HG03135 (cell line): ENCODE data around the gene KCTD12.
A peak's percentile ranks its signal among the peaks of the same experiment; 100 is the strongest.
"Not testable (repeated sequence)": the region's sequence is repeated elsewhere in the genome, so short reads cannot be mapped to it uniquely, and the experiment has no call there.

Experiments used
- ATAC-seq: cut with Tn5 transposase; IDR thresholded peaks from one replicate; pipeline ENCODE4 v1.9.1; 2021; ENCODE audit warnings: mild to moderate bottlenecking, moderate library complexity; ENCODE audit not compliant: unreplicated experiment

KCTD12 gene

DNA sequence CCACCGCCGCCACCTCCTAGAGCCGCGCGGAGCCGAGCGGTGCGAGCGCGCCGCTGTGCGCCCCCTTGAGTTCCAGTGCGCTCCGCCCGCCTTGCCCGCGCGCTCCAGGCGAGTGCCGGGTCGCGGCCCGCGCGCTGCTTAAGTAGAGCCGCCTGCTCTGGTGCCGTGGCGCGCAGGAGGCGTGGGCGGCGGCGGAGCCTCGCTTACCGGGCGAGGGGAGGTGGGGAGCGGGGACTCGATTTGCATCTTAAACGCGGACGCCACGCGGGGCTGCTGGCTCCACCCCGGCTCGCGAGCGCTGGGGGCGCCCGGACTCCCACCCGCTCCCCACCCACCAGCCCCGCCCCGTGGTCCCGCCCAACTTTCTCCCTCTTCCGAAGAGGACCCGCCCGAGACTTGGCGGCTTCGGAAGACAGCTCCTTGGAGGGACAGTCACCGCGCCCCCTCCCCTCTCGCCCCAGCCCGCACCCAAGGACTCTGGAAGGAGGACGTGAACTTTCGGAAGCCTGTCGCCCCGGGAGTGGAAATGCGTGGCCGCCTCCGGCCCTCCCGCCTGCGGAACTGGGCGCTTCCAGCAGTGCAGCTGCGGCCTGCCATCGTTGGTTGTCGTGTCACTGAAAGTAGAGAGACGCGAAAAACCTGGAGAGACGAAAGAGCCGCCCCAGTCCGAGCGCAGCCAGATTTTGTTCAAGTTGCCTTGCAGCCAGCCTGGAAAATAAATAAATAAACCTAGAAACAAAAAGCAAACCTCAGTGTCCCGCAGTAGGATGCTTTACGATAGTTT, at the start of gene KCTD12:
TSS of gene KCTD12 (minus strand) at position 114 of the 784 bp plus-strand sequence. CDS start 257 bp downstream, outside the sequence.
- ATAC-seq, result peak; percentile 70

DNA sequence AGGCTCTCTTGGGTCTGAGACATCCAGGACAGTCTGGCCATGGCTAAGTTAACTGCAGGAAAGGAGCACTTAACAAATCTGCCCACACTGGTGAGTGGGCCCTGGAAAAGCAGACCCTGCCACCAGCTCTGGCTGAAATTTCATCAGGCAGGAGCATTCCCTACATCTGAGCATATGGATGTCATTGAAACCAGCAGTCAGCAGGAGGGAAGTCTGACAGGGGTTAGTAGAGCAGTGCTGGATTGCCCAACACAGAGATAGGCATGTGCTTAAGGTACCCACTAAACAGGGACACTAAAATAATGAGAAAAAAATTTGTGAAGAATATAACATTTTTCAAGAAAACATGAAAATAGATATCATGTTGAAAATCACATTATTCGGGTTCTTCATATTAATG, 48.5 kb upstream of the KCTD12 start:
- ATAC-seq, result no peak

DNA sequence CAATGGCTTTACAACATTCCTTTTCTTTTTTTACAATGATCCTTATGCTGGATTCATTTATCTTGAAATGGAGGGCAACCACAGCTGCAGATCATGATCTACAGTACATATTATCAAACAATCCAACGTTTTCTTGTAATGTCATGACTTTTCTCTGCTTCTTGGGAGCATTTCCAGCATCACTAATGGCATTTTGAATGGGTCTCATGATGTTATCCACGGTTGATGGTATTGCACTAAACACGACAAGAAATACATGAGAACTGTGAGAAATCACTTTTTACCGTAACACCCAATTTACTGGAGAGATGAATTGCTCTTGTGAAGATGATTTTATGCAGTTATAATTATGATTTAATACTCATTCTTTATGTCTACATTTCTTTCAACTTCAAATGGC, 45.9 kb upstream of the KCTD12 start:
- no peak for ATAC-seq

GRCh38 chr13:76929851-76930374, 43.7 kb upstream of the KCTD12 start:
- ATAC-seq, result no peak

DNA sequence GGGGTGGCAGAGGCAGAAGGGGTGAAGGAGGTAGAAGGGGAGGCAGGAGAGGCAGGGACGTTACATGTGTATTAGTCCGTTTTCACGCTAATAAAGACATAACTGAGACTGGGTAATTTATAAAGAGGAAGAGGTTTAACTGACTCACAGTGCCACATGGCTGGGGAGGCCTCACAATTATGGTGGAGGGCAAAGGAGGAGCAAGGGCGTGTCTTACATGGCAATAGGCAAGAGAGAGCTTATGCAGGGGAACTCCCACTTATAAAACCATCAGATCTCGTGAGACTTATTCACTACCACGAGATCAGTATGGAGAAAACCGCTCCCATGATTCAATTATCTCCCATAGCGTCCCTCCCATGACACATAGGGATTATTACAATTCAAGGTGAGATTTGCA, 43.1 kb upstream of the KCTD12 start:
- ATAC-seq, result no peak

DNA sequence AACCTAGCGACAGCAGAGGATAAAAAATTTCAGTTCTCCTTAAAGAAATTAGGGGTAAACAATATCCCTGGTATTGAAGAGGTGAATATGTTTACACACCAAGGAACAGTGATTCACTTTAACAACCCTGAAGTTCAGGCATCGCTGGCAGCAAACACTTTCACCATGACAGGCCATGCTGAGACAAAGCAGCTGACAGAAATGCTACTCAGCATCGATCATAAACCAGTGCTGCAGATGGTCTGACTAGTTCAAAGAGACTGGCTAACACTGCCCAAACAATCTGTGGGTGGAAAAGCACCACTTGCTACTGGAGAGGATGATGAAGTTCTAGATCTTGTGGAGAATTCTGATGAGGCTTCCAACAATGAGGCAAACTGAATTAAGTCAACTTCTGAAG, 42.3 kb upstream of the KCTD12 start:
- no peak for ATAC-seq

GRCh38 chr13:76927955-76928354, 41.8 kb upstream of the KCTD12 start:
- ATAC-seq, result no peak

- no peak for ATAC-seq
Measured at GRCh38 chr13:76925115-76925514, 38.9 kb upstream of the KCTD12 start.

GRCh38 chr13:76921516-76921915, 35.3 kb upstream of the KCTD12 start:
- no peak for ATAC-seq

- not testable (repeated sequence) for ATAC-seq
Measured at GRCh38 chr13:76917755-76918481, 31.7 kb upstream of the KCTD12 start.

DNA sequence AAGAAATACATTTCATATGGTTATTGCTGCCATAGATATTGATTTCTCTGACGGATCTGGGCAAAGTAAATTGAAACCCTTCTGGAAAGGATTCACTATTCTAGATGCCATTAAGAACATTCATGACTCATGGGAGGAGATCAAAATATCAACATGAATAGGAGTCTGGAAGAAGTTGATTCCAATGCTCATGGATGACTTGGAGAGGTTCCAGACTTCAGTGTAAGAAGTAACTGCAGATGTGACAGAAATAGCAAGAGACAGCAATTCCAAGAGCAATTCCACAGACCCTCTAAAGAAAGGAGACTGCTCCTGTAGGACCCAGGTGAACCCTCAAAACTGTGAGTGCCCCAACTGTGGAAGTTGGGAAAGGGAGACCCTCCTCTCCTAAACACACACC, 30.9 kb upstream of the KCTD12 start:
- ATAC-seq, result no peak

GRCh38 chr13:76913898-76914297, 27.7 kb upstream of the KCTD12 start:
- ATAC-seq, result no peak

DNA sequence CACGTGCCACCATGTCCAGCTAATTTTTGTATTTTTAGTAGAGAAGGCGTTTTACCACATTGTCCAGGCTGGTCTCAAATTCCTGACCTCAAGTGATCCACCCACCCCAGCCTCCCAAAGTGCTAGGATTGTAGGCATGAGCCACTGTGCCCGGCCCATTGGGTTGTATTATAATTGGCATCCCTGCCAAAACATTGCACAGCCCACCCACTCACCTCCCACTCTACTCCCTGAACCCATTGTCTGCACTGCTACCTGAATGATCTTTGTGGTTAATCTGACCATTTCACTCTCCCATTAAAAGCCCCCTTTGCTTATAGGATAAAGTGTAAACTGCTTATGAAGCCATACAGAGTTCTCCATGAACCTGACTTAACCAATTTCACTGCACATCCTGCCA, 26.3 kb upstream of the KCTD12 start:
- no peak for ATAC-seq

- no peak for ATAC-seq
Measured at GRCh38 chr13:76904507-76904906, 18.3 kb upstream of the KCTD12 start.

DNA sequence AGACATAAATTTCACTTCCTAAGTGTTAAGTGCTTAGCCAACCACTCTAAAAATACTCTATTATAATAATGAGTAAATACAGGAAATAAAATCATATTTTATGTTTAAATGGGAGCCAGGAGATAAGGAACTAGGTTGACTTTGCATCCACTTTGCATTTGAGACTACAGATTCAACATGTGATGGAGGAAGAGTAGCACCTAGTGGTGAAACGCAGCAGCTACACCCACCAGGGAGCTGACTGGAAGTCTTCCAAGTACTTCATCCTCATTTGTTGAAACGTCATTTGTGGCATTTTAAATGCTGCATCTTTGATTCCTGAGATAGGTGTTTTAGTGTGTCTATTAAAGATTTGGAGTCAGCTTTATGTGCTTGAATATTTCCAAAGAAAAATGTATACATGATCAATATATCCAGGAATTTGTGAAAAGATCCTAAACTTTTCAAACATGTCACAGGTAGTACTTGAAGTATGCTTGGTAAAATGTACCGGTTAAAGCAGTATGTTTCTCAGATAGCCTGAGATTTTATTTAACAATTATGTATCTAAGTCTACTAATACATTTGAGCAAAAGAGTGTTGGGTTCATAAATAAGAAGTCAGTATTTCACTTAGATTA, 17.4 kb upstream of the KCTD12 start:
- peak; percentile 92 for ATAC-seq

DNA sequence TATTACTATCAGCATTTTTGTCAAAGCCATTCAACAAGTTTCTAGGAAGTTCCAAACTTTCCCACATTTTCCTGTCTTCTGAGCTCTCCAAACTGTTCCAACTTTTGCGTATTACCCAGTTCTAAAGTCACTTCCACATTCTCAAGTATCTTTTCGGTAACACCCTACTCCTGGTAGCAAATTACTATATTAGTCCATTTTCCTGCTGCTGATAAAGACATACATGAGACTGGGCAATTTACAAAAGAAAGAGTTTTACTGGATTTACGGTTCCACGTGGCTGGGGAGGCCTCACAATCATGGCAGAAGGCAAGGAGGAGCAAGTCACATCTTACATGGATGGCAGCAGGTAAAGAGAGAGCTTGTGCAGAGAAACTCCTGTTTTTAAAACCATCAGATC, 12.9 kb upstream of the KCTD12 start:
- not testable (repeated sequence) for ATAC-seq

GRCh38 chr13:76897171-76897570, 11.0 kb upstream of the KCTD12 start:
- ATAC-seq, result not testable (repeated sequence)

DNA sequence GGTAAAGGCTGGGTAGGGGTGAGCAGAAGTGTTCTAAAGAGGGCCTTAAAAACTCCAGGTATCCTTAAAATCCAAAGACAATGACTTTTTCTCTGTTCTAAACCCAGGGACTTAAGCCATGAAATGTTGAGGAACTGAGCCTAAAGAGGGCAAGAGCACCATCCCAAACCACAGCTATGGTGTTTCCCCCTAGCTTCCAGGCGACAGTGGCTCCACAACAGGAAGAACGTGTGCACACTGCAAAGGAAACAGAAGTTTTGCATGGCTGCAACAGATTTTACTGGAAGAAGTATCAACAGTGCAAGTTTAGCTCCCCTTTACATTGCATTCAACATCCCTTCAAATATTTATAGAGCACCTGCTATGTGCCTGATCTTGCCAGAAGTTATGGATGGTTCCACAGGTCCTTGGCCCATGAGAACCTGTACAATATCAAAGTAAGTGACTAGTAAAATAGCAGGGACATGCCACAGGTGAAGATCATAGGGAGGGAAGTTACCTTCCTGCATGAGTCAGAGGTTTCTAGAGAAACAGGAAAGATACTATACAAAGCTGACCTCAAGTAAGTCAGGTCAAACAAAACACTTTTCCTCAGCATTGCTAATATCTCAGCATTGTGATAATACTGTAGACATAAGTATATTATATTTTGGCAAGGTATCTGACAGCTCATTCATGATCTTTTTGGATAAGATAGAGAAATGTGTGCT, 8.4 kb upstream of the KCTD12 start:
- no peak for ATAC-seq

GRCh38 chr13:76892488-76892887, 6.3 kb upstream of the KCTD12 start:
- ATAC-seq, result no peak

GRCh38 chr13:76890021-76890420, 3.8 kb upstream of the KCTD12 start:
- ATAC-seq, result no peak

DNA sequence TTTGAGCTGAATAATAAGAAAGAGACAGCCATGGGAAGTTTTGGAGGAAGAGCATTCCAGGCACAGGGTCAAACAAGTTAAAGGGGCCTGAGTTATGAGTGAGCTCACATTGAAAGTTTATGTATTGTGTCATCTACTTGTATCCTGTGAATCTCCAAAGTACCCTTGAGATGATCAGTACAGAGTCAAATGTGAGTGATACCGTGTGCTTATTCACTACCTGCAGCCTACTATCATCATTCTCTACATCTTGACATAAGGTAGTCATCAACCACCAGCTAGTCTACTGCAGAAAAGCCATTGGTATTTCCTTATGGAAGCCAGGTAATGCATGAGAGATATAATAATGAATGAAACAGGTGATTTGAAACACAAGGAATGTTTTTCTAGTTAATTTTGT, 3.0 kb upstream of the KCTD12 start:
- no peak for ATAC-seq
